K562 (cell line): Measurements from ENCODE around the gene OAT. TPM values are rescaled to one million over a fixed set of nuclear protein-coding genes. Genes with fewer than 3 reads are reported as not detected.

Experiments
- ATAC-seq: fragments of 200-7000 bp; cut with Tn5 transposase; 3 replicates; pipeline ENCODE4 v1.9.1; 2020; ENCODE audit warnings: moderate library complexity
- BruUV-seq: library from RNA; stranded (reverse); fragments of 400-500 nt; replicated peaks from 2 replicates; lab custom pipeline; 2021; lab: Mats Ljungman, UMichigan
- CTCF ChIA-PET: fragments of 300-600 bp; formaldehyde crosslinking; extraction: SDS; loops from one replicate; lab custom pipeline; 2021; ENCODE audit warnings: low intra/inter-chr PET ratio; lab: Yijun Ruan, JAX
- POLR2A ChIA-PET: fragments of 300-600, 350-650 bp; sonication (Branson Sonifier 250); formaldehyde crosslinking; extraction: SDS; loops from one replicate; lab custom pipeline; 2021; ENCODE audit warnings: antibody characterized with exemption, inconsistent platforms; lab: Yijun Ruan, JAX
- DNase-seq, 4 experiments: peaks; one replicate each; pipeline versions ENCODE4 v3.0.0 to v3.0.0-alpha.2; 2011 to 2018; ENCODE audit warnings: low spot score in 3 of 4, mixed read lengths in 3 of 4; ENCODE audit errors: extremely low read depth in 1 of 4
- FAIRE-seq: peaks from 2 replicates; lab custom pipeline; 2011; peaks lifted over from hg19 to GRCh38; lab: Jason Lieb, UNC
- H2AFZ ChIP-seq: 2 replicates; pipeline ENCODE4 v1.6.0; 2011; ENCODE audit warnings: low read depth, low read length, control low read depth, inconsistent platforms
- H3K27ac ChIP-seq: fragments of 200-600 bp; 3 replicates; pipeline ENCODE4 v1.8.0; 2011; ENCODE audit warnings: low read depth, mild to moderate bottlenecking, control low read depth, inconsistent platforms, low read length, moderate library complexity, mixed read lengths; ENCODE audit errors: extremely low read depth
- H3K27me3 ChIP-seq, 2 experiments: fragments of 300-600 bp in 1 of 2; 2 replicates in 1 of 2; 3 replicates in 1 of 2; pipeline versions ENCODE4 v1.6.0 to v1.8.0; 2011; ENCODE audit warnings: inconsistent platforms in 2 of 2, low read length in 2 of 2, mild to moderate bottlenecking in 1 of 2, mixed read lengths in 1 of 2, moderate library complexity in 1 of 2; ENCODE audit not compliant: control insufficient read depth in 2 of 2, insufficient read depth in 2 of 2
- H3K36me3 ChIP-seq: fragments of 300-600 bp; 3 replicates; pipeline ENCODE4 v1.8.0; 2011; ENCODE audit warnings: mild to moderate bottlenecking, low read length, inconsistent platforms; ENCODE audit not compliant: control insufficient read depth, insufficient read depth
- H3K4me1 ChIP-seq, 2 experiments: fragments of 200-600 bp in 1 of 2; replicated peaks in 1 of 2; 2 replicates in 1 of 2; 3 replicates in 1 of 2; pipeline versions ENCODE4 v1.5.1 to v1.8.0; 2011; ENCODE audit warnings: inconsistent platforms in 2 of 2, low read length in 2 of 2, mild to moderate bottlenecking in 1 of 2, mixed read lengths in 1 of 2, moderate library complexity in 1 of 2; ENCODE audit not compliant: control insufficient read depth in 2 of 2, insufficient read depth in 2 of 2
- H3K4me2 ChIP-seq: 2 replicates; pipeline ENCODE4 v1.6.1; 2011; ENCODE audit warnings: low read length, control low read depth, inconsistent platforms, mixed read lengths; ENCODE audit not compliant: insufficient read depth
- H3K4me3 ChIP-seq: fragments of 200-600 bp; sonication (generic), shearing (Covaris generic); 2 replicates; pipeline ENCODE4 v1.5.1; 2016; ENCODE audit warnings: control low read depth, inconsistent platforms
- H3K79me2 ChIP-seq: fragments of 200-600 bp; 3 replicates; pipeline ENCODE4 v1.8.0; 2011; ENCODE audit warnings: low read length, inconsistent platforms; ENCODE audit not compliant: control insufficient read depth, insufficient read depth
- H3K9ac ChIP-seq, 2 experiments: 2 replicates each; pipeline versions ENCODE4 v1.6.0 to v1.6.1; 2011; ENCODE audit warnings: low read depth in 2 of 2, low read length in 2 of 2, control low read depth in 1 of 2, inconsistent platforms in 1 of 2, mild to moderate bottlenecking in 1 of 2, mixed read lengths in 1 of 2; ENCODE audit not compliant: insufficient read depth in 1 of 2
- H3K9me1 ChIP-seq: one replicate; pipeline ENCODE4 v1.6.0; 2011; ENCODE audit warnings: inconsistent platforms, mild to moderate bottlenecking, low read length, moderate library complexity; ENCODE audit not compliant: control insufficient read depth, insufficient read depth
- H3K9me3 ChIP-seq: replicated peaks from 2 replicates; pipeline ENCODE4 v1.5.1; 2011; ENCODE audit warnings: low read depth, low read length, inconsistent platforms; ENCODE audit not compliant: control insufficient read depth, insufficient read depth
- H4K20me1 ChIP-seq: replicated peaks from 2 replicates; pipeline ENCODE4 v1.6.1; 2011; ENCODE audit warnings: low read length, inconsistent platforms, mixed read lengths; ENCODE audit not compliant: control insufficient read depth, insufficient read depth
- BRF1 ChIP-seq: IDR thresholded peaks from 3 replicates; pipeline ENCODE4 v1.6.1; 2011; ENCODE audit warnings: borderline replicate concordance, mild to moderate bottlenecking; ENCODE audit not compliant: insufficient read length; ENCODE audit errors: extremely low read depth
- IRF1 ChIP-seq: sonication (generic); formaldehyde crosslinking; IDR thresholded peaks from 2 replicates; pipeline ENCODE4 v1.8.0; 2022; ENCODE audit warnings: missing genetic modification reagents, mild to moderate bottlenecking, borderline replicate concordance
- L3MBTL2 ChIP-seq: fragments of 450-650 bp; IDR thresholded peaks from 2 replicates; pipeline ENCODE4 v1.6.1; 2016; ENCODE audit warnings: mild to moderate bottlenecking, moderate library complexity
- ZFPM2 ChIP-seq: fragments of 250-450 bp; sonication (Bioruptor Pico); IDR thresholded peaks from 2 replicates; pipeline ENCODE4 v1.5.1; 2022; ENCODE audit warnings: mild to moderate bottlenecking
- ZNF24 ChIP-seq: fragments of 450-650 bp; IDR thresholded peaks from 2 replicates; pipeline ENCODE4 v1.6.1; 2016
- WGBS: fragments of 100-300 bp; shearing (Covaris generic); methylation state at CpG from one replicate; pipeline ENCODE4 v1.1.6; 2016; ENCODE audit warnings: low coverage, mixed read lengths; ENCODE audit not compliant: insufficient coverage; ENCODE audit errors: missing lambda C conversion rate; 5-methylcytosine and 5-hydroxymethylcytosine counted together
- in situ Hi-C: fragments of 300-500 bp; cut with MboI; formaldehyde crosslinking; loops from 4 replicates; pipeline ENCODE4 v1.15.0; 2018; ENCODE audit warnings: inconsistent platforms, mixed read lengths
- intact Hi-C: fragments of 100-400 bp; cut with micrococcal nuclease; formaldehyde crosslinking; loops from 2 replicates; pipeline ENCODE4 v1.14.2; 2022
- polyA plus RNA-seq, 8 experiments: library from polyadenylated mRNA; depleted of rRNA in 4 of 8; stranded (reverse) in 5 of 8; unstranded in 3 of 8; fragments of >200 nt; fragmentation: Nextera tagmentation in 2 of 8; fragmentation: Illumina TruSeq in 1 of 8; extraction: Ambion mirVana in 2 of 8; extraction: Trizol in 1 of 8; gene quantifications; 2 replicates each; pipeline versions ENCODE4 v1.2.1 to v1.2.3, GENCODE V29; 2011 to 2014; ENCODE audit warnings: inconsistent platforms in 1 of 8, missing spikeins in 1 of 8
- total RNA-seq, 7 experiments: library from RNA; depleted of rRNA in 6 of 7; stranded (reverse); fragments of >200 nt in 6 of 7; fragmentation: Illumina TruSeq in 2 of 7; extraction: Trizol in 2 of 7; gene quantifications; 2 replicates each; pipeline versions ENCODE4 v1.2.1 to v1.2.3, GENCODE V29; 2011 to 2021; ENCODE audit warnings: low replicate concordance in 1 of 7
- TF ChIP-seq, protein P1 (sequence below): sonication (generic); formaldehyde crosslinking; IDR thresholded peaks from 2 replicates; pipeline ENCODE4 v1.8.1; 2023; ENCODE audit warnings: mild to moderate bottlenecking, missing genetic modification reagents

OAT gene
- total and polyA plus RNA-seq, 9 of the 15 experiments (the other 6 are each of a cell fraction or from before 2014, with no cell fraction given): 100 to 312 (median 163) TPM

DNA sequence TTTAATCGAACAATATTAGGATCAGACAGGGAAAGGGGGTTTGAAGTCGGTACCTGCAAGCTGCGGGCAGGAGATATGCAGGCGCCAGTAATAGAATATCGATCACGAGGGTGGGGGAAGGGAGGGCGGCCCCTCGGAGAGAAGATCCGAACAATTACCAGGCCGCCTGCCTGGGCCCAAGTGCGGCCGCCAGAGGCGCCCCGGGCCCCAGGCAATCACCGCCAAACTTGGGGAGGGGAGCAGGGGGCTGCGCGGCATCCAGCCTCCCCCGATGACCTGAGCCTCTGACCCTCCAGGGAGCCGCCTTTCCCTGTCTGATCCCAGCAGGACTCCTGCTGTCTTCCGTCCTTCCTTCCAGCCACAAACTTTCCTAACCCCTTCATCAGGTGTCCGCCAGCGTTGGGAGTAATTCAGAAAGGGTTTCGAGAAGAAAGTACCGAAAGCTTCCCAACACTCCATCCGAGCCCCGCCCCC, 30.0 kb upstream of the OAT start:
- WGBS: 54% methylated on average over 6 of the region's 26 CpGs
- no peaks in the 10 kb centered on the region for H3K36me3 ChIP-seq
- H3K9ac ChIP-seq: no peak overlapping the region
- DNase-seq: no peak
- ChIA-PET POLR2A (no interaction called here), CTCF (no interaction called here)
- no peak for ATAC-seq
- no peak overlapping the region for H3K4me2 ChIP-seq
- no peak overlapping the region for H3K4me3 ChIP-seq
- intact Hi-C loops: no loop called here
- in situ Hi-C loops: no loop called here
- H4K20me1 ChIP-seq: no peaks in the 10 kb centered on the region
- no peak overlapping the region for H2AFZ ChIP-seq
- H3K79me2 ChIP-seq: no peaks in the 10 kb centered on the region
- no peak for FAIRE-seq
- no peaks in the 10 kb centered on the region for H3K27me3 ChIP-seq
- TF ChIP-seq BRF1: no peak
- TF ChIP-seq L3MBTL2: no peak
- TF ChIP-seq, protein P1, sequence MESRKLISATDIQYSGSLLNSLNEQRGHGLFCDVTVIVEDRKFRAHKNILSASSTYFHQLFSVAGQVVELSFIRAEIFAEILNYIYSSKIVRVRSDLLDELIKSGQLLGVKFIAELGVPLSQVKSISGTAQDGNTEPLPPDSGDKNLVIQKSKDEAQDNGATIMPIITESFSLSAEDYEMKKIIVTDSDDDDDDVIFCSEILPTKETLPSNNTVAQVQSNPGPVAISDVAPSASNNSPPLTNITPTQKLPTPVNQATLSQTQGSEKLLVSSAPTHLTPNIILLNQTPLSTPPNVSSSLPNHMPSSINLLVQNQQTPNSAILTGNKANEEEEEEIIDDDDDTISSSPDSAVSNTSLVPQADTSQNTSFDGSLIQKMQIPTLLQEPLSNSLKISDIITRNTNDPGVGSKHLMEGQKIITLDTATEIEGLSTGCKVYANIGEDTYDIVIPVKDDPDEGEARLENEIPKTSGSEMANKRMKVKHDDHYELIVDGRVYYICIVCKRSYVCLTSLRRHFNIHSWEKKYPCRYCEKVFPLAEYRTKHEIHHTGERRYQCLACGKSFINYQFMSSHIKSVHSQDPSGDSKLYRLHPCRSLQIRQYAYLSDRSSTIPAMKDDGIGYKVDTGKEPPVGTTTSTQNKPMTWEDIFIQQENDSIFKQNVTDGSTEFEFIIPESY (CRISPR knock-in tag): no peak
- TF ChIP-seq ZNF24: no peak
- no peak for TF ChIP-seq ZFPM2 (CRISPR knock-in tag)
- no peak for TF ChIP-seq IRF1 (CRISPR knock-in tag)
- H3K9me1 ChIP-seq: no peaks in the 10 kb centered on the region
- H3K9me3 ChIP-seq: no peaks in the 10 kb centered on the region
- BruUV-seq: no TSS peak
- H3K4me1 ChIP-seq: peaks cover 3% of the 10 kb centered on the region in 2 experiments; a peak in 4 of 5 replicates
- H3K27ac ChIP-seq: no peak overlapping the region
